Occipital lobe (tissue), 2 donors: ENCODE results near the gene DGCR6L. TPM values are rescaled to one million over a fixed set of nuclear protein-coding genes. Genes with fewer than 3 reads are reported as not detected.
A peak's percentile ranks its signal among the peaks of the same experiment; 100 is the strongest.
"Not testable (repeated sequence)": the region's sequence is repeated elsewhere in the genome, so short reads cannot be mapped to it uniquely, and the experiment has no call there.

Experiments
- DNase-seq: peaks from one replicate; lab custom pipeline; 2025; lab: John Stamatoyannopoulos, UW
- total RNA-seq: library from RNA; depleted of rRNA; stranded (reverse); fragments of >200 nt; gene quantifications from one replicate; pipeline ENCODE4 v1.2.3, GENCODE V29; 2014

DGCR6L gene
- total RNA-seq, 1 donor from 2014 or later = 25.1 TPM

- not testable (repeated sequence) for DNase-seq
Observed at GRCh38 chr22:20310180-20310579, 9.7 kb downstream of the DGCR6L start.

- DNase-seq = not testable (repeated sequence)
Observed at GRCh38 chr22:20308806-20309650, 10.8 kb downstream of the DGCR6L start.

GRCh38 chr22:20307448-20308447, 12.1 kb downstream of the DGCR6L start:
- not testable (repeated sequence) for DNase-seq

GRCh38 chr22:20306646-20307447, 13.0 kb downstream of the DGCR6L start:
- not testable (repeated sequence) for DNase-seq

GRCh38 chr22:20305894-20306645, 13.8 kb downstream of the DGCR6L start:
- no peak for DNase-seq

GRCh38 chr22:20305230-20305893, 14.5 kb downstream of the DGCR6L start:
- not testable (repeated sequence) for DNase-seq

GRCh38 chr22:20304646-20305045, 15.2 kb downstream of the DGCR6L start:
- DNase-seq = no peak

GRCh38 chr22:20303229-20303534, 16.7 kb downstream of the DGCR6L start:
- not testable (repeated sequence) for DNase-seq

GRCh38 chr22:20302438-20303228, 17.2 kb downstream of the DGCR6L start:
- DNase-seq = no peak

GRCh38 chr22:20299746-20300136, 20.1 kb downstream of the DGCR6L start:
- no peak for DNase-seq

GRCh38 chr22:20298803-20299745, 20.8 kb downstream of the DGCR6L start:
- DNase-seq = peak; percentile 33

GRCh38 chr22:20298110-20298802, 21.6 kb downstream of the DGCR6L start:
- DNase-seq = no peak

GRCh38 chr22:20297414-20298109, 22.3 kb downstream of the DGCR6L start:
- no peak for DNase-seq

GRCh38 chr22:20296598-20296997, 23.3 kb downstream of the DGCR6L start:
- no peak for DNase-seq

- no peak for DNase-seq
Observed at GRCh38 chr22:20295262-20296064, 24.4 kb downstream of the DGCR6L start.

GRCh38 chr22:20292673-20293232, 27.1 kb downstream of the DGCR6L start:
- DNase-seq = no peak
